ENCODE data around the gene TMSB15C.
"Not testable (repeated sequence)": the region's sequence is repeated elsewhere in the genome, so short reads cannot be mapped to it uniquely, and the experiment has no call there.

TMSB15C gene

DNA sequence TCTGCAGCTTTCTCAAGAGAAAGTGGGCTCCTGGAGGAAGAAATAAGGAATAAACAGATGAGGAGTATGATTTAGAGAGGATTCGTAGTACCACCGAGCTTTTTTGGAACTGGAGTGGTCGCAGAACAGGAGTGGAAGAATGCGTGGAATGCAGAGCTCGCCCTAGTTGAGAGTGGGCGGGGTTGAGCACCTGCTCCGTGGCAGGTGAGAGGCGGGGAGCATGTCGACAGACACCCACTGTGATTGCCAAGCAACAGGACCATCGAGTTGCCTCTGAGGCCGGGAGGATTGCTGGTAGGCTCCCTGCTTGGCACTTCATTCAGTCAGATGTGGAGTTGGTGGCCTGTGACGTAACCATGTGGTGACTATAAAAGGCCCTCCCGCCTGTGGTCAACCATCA, 21.1 kb downstream of the TMSB15C start:
- not testable (repeated sequence) for H3K9ac ChIP-seq (ENCODE audit: low read length); H3K9me2 ChIP-seq (ENCODE audit: low read depth, low read length); H3K9me3 ChIP-seq (ENCODE audit: low read length); H2AFZ ChIP-seq (ENCODE audit: low read length); H3K27me3 ChIP-seq (ENCODE audit: insufficient read depth, low read length); H3K27ac ChIP-seq (ENCODE audit: low read depth, low read length, poor library complexity, severe bottlenecking); H3F3A ChIP-seq (ENCODE audit: insufficient read depth, low read length); H3K36me3 ChIP-seq (ENCODE audit: insufficient read depth, low read length); H3K79me2 ChIP-seq (ENCODE audit: insufficient read depth, low read length); H3K4me1 ChIP-seq (ENCODE audit: insufficient read depth, low read length, severe bottlenecking); H3K4me2 ChIP-seq (ENCODE audit: low read length); H3K4me3 ChIP-seq (ENCODE audit: low read depth, low read length, poor library complexity, severe bottlenecking); H4K20me1 ChIP-seq (ENCODE audit: insufficient read depth, low read length)

DNA sequence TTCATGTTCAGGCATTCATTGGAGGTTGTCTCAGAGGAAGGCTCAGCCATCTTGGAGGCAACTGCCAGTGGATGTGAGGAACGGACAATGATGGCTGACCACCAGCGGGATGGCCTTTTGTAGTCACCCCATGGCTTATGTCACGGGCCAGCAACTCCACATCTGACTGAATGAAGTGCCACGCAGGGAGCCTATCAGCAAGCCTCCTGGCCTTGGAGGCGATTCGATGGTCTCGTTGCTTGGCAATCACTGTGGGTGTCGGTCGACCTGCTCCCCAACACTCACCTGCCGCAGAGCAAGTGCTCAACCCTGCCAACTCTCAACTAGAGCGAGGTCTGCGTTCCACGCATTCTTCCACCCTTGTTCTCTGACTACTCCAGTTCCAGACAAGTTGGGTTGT, 28.9 kb downstream of the TMSB15C start:
- no peaks in the 10 kb centered on the region for H3K27me3 ChIP-seq (ENCODE audit: insufficient read depth, low read length)

DNA sequence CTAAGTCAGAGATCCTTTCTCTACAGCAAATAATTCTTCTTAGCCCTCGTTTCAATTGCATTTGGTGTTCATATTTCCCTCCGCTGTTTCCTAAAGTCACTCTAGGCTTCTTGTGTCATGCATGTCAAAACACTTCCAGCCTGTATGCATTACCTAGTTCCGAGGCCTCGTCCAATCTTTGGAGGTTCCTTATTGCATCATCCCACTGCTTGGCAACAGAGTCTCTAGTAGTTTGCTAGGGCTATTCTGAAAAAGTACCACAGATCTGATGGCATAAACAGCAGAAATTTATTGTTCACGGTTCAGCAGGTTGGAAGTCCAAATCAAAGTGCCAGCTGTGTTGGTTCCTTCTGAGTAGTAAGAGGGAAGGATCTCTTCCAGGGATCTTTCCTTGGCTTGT, 30.4 kb downstream of the TMSB15C start:
- no peak overlapping the region for H3K27ac ChIP-seq (ENCODE audit: low read depth, low read length, poor library complexity, severe bottlenecking)
- H3K27me3 ChIP-seq (ENCODE audit: insufficient read depth, low read length) = no peaks in the 10 kb centered on the region
- H3F3A ChIP-seq (ENCODE audit: insufficient read depth, low read length) = no peaks in the 10 kb centered on the region
- TF ChIP-seq EZH2 (IDR thresholded peaks at IDR 0.05; ENCODE audit: borderline replicate concordance, low read length) = no peak
- TF ChIP-seq, protein P1, sequence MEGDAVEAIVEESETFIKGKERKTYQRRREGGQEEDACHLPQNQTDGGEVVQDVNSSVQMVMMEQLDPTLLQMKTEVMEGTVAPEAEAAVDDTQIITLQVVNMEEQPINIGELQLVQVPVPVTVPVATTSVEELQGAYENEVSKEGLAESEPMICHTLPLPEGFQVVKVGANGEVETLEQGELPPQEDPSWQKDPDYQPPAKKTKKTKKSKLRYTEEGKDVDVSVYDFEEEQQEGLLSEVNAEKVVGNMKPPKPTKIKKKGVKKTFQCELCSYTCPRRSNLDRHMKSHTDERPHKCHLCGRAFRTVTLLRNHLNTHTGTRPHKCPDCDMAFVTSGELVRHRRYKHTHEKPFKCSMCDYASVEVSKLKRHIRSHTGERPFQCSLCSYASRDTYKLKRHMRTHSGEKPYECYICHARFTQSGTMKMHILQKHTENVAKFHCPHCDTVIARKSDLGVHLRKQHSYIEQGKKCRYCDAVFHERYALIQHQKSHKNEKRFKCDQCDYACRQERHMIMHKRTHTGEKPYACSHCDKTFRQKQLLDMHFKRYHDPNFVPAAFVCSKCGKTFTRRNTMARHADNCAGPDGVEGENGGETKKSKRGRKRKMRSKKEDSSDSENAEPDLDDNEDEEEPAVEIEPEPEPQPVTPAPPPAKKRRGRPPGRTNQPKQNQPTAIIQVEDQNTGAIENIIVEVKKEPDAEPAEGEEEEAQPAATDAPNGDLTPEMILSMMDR (IDR thresholded peaks at IDR 0.05; ENCODE audit: low read length) = no peak
- no peak overlapping the region for H3K4me2 ChIP-seq (ENCODE audit: low read length)
- H3K4me1 ChIP-seq (ENCODE audit: insufficient read depth, low read length, severe bottlenecking) = no peaks in the 10 kb centered on the region
- no peak overlapping the region for H3K4me3 ChIP-seq (ENCODE audit: low read depth, low read length, poor library complexity, severe bottlenecking)
- H3K9ac ChIP-seq (ENCODE audit: low read length) = no peak overlapping the region
- H3K36me3 ChIP-seq (ENCODE audit: insufficient read depth, low read length) = no peaks in the 10 kb centered on the region
- no peaks in the 10 kb centered on the region for H3K79me2 ChIP-seq (ENCODE audit: insufficient read depth, low read length)
- no peaks in the 10 kb centered on the region for H3K9me3 ChIP-seq (ENCODE audit: low read length)
- H2AFZ ChIP-seq (ENCODE audit: low read length) = no peak overlapping the region
- no peaks in the 10 kb centered on the region for H3K9me2 ChIP-seq (ENCODE audit: low read depth, low read length)
- H4K20me1 ChIP-seq (ENCODE audit: insufficient read depth, low read length) = no peaks in the 10 kb centered on the region

More for the DNA sequence above, 28.9 kb downstream of the TMSB15C start:
- Histone ChIP-seq H3K27ac (ENCODE audit: low read depth, low read length, poor library complexity, severe bottlenecking) (no peak overlapping the region), H3K36me3 (ENCODE audit: insufficient read depth, low read length) (no peaks in the 10 kb centered on the region), H4K20me1 (ENCODE audit: insufficient read depth, low read length) (no peaks in the 10 kb centered on the region), H3K9me2 (ENCODE audit: low read depth, low read length) (no peaks in the 10 kb centered on the region), H3K4me3 (ENCODE audit: low read depth, low read length, poor library complexity, severe bottlenecking) (no peak overlapping the region), H3F3A (ENCODE audit: insufficient read depth, low read length) (no peaks in the 10 kb centered on the region), H3K9me3 (ENCODE audit: low read length) (no peaks in the 10 kb centered on the region), H2AFZ (ENCODE audit: low read length) (no peak overlapping the region), H3K79me2 (ENCODE audit: insufficient read depth, low read length) (no peaks in the 10 kb centered on the region), H3K4me2 (ENCODE audit: low read length) (no peak overlapping the region), H3K4me1 (ENCODE audit: insufficient read depth, low read length, severe bottlenecking) (no peaks in the 10 kb centered on the region), H3K9ac (ENCODE audit: low read length) (no peak overlapping the region)
- TF ChIP-seq, protein P1 (IDR thresholded peaks at IDR 0.05; ENCODE audit: low read length) = no peak
- TF ChIP-seq EZH2 (IDR thresholded peaks at IDR 0.05; ENCODE audit: borderline replicate concordance, low read length) = no peak

DNA sequence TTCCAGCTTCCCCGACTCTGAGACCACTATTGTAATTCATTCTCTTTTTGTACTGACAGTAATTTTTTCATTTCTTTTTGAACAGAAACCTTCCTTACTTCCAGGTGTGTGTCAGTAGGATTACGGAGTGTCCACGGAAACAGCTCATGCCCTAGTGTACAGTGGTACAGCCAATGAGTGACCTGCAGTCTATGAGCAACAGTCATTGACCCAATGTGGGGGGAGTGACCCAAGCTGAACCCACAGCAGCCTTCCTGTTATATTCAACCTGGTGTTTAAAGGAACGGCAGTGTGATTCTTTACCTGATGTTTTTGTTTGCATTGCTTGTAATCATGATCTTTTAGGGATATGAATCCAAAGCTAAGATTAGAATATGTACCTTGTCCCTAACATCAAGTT, 35.0 kb downstream of the TMSB15C start:
- Histone ChIP-seq H3K27me3 (ENCODE audit: insufficient read depth, low read length) (no peaks in the 10 kb centered on the region), H3K4me2 (ENCODE audit: low read length) (no peak overlapping the region), H3K79me2 (ENCODE audit: insufficient read depth, low read length) (no peaks in the 10 kb centered on the region), H2AFZ (ENCODE audit: low read length) (no peak overlapping the region), H3K27ac (ENCODE audit: low read depth, low read length, poor library complexity, severe bottlenecking) (no peak overlapping the region), H3K4me3 (ENCODE audit: low read depth, low read length, poor library complexity, severe bottlenecking) (no peak overlapping the region), H3K9ac (ENCODE audit: low read length) (no peak overlapping the region), H4K20me1 (ENCODE audit: insufficient read depth, low read length) (no peaks in the 10 kb centered on the region), H3K4me1 (ENCODE audit: insufficient read depth, low read length, severe bottlenecking) (no peaks in the 10 kb centered on the region), H3K9me2 (ENCODE audit: low read depth, low read length) (no peaks in the 10 kb centered on the region), H3F3A (ENCODE audit: insufficient read depth, low read length) (no peaks in the 10 kb centered on the region), H3K9me3 (ENCODE audit: low read length) (no peaks in the 10 kb centered on the region), H3K36me3 (ENCODE audit: insufficient read depth, low read length) (no peaks in the 10 kb centered on the region)
- TF ChIP-seq, protein P1 (IDR thresholded peaks at IDR 0.05; ENCODE audit: low read length) = no peak
- TF ChIP-seq EZH2 (IDR thresholded peaks at IDR 0.05; ENCODE audit: borderline replicate concordance, low read length) = no peak
